GM21526 (cell line): Measurements from ENCODE around the gene CIDEA.
"Not testable (repeated sequence)": the region's sequence is repeated elsewhere in the genome, so short reads cannot be mapped to it uniquely, and the experiment has no call there.

ENCODE experiments used
- ATAC-seq: cut with Tn5 transposase; IDR thresholded peaks from one replicate; pipeline ENCODE4 v1.9.1; 2021; ENCODE audit warnings: moderate library complexity; ENCODE audit not compliant: unreplicated experiment, low FRiP score

CIDEA gene

DNA sequence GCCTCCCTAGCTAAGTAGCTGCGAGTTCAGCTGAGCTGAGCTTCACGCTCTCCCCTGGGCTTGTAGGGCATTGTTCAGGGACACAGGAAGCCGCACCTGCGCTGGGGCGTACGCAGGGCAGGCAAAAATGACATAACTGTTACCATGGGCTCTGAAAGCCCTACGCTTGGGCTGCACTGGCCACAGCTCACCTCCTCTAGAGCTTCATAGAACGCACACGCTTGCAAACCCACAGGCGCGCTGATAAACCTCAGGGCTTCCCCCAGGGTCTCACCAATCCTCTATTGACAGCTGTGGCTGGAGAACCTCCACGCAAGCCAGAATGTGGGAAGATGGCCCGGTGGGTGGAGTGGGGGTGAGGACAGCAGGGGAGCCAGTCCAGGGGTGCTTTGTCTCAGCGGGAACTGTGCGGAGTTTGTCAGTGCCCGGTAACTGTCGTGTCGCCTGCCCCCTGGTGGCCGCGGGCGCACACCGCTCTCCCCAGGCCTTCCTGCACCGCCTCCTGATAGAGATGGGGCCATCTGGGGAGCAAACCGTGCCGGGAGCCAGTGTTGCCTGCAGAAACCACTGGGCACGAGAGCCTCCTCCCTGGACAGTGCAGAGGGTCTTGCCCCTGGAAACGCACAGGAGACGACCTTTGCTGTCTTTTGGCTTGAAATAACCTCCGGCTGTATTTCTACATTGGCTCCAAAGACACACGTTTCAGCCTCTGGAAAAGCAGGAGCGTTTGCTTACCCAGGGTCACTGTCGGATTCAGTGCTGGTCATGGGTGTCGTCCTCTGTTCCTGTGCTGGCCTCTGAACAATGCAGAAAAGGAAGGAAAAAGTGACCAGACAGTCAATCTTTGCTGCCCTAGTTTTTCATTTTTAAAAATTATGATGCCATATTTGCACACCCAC lies 17.0 kb upstream of the CIDEA start:
- ATAC-seq: no peak

DNA sequence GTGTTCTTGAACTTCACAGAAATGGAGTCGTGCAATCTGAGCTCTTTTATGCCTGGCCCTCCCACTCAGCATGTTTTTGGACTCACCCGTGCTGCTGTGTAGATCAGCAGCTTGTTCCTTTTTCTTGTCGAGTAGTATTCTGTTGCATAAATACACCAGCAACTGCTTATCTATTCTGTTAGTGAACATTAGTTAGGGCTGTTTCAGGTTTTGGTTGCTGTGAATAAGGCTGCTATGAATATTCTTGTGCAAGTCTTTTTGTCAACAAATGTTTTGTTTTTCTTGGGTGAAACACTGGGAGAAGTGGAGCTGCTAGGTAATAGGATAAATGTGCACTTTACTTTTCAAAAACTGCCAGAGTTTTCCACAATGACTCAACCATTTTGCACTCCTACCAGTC lies 15.3 kb upstream of the CIDEA start:
- no peak for ATAC-seq

DNA sequence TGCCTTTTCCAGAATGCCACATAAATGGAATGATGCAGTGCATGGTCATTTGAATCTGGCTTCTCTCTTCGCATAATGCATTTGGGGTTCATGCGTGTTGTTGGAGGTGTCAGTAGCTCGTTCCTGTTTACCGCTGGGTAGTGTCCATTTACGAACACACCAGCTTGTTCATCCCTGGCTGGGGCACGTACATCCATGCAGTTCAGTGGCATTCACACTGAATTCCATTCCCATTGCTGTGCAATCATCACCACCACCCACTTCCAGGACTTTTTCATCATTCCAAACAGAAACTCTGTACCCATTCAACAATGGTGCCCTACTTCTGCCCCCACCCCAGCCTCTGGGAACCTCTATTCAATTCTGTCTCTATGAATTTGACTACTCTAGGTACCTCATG lies 14.7 kb upstream of the CIDEA start:
- no peak for ATAC-seq

DNA sequence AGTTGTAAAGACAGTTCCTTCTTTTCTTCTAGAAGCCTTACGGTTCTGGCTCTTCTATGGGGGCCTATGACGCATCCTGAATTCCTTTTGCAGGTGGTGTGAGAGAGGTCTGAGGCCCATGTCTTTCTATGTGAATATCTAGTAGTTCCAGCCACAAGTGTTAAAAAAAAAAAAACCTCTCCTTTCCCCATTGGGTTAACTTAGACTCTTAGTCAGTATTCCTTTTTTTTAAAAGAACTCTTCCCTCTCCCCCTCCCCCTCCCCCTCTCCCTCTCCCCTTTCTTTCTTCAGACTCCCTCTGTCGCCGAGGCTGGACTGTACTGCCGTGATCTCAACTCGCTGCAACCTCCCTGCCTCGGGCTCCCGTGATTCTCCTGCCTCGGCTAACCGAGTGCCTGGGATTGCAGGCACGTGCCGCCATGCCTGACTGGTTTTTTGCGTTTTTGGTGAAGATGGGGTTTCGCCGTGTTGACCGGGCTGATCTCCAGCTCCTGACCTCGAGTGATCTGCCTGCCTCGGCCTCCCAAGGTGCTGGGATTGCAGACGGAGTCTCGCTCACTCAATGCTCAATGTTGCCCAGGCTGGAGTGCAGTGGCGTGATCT lies 11.4 kb upstream of the CIDEA start:
- ATAC-seq: no peak

DNA sequence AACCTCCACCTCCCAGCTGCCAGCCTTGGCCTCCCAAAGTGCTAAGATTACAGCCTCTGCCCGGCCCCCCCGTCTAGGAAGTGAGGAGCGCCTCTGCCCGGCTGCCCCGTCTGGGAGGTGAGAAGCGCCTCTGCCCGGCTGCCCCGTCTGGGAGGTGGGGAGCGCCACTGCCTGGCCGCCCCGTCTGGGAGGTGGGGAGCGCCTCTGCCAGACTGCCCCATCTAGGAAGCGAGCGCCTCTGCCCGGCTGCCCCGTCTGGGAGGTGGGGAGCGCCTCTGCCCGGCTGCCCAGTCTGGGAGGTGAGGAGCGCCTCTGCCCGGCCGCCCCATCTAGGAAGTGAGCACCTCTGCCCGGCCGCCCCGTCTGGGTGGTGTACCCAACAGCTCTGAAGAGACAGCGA lies 10.9 kb upstream of the CIDEA start:
- ATAC-seq: not testable (repeated sequence)

DNA sequence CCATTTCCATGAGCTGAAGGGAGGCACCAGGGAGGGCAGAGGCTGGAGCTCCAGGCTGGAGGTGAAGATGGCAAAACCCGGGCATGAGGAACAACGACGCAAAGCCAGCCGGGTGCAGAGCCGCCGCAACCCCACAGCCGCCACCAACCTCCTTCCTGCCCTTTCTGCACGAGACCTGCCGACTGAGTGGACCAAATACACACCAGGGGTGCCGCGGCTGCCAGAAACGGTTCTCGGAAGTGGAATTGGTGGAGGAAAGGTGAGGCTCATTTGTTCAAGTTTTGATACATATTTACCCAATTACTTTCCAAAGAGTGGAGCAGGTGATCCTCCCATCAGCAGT lies 8.4 kb upstream of the CIDEA start:
- ATAC-seq: no peak

DNA sequence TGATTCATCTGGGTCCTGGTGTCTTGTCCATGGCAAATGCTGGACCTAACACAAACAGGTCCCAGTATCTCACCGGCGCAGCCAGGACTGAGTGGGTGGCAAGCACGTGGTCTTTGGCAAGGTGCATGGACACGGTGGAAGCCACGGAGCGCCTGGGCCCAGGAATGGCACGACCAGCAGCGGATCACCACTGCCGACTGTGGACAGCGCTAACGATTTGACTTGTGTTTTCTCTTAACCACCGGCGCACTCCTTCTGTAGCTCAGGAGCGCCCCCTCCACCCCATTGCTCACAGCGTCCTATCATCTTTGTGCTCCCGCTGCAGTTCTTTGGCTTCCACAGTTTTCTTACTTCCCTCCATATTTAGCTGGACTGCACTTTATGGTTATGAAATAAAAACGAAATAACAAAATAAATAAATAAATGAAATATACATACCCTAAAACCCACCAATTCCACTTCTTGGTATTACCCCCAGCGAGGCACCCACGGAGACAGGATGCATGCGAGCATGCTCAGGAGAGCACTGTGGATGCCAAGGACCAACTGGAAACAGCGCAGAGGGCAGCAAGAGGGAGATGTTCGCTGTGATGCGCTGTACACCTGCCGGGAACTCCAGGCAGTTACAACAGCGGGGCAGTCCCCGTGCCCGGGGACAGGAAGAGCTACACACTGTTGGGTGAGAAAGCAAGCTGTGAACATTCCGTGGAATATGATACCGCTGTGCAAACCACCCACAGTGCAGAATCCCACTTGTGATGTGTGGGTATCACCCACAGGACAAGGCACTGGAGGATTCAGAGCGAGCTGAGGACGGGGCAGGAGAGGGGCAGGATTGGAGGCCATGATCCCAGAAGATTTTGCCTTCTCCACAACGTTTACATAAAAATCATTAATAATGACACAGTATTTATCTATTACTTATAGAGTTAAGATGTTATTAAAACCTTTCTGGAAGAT lies 7.0 kb upstream of the CIDEA start:
- no peak for ATAC-seq

DNA sequence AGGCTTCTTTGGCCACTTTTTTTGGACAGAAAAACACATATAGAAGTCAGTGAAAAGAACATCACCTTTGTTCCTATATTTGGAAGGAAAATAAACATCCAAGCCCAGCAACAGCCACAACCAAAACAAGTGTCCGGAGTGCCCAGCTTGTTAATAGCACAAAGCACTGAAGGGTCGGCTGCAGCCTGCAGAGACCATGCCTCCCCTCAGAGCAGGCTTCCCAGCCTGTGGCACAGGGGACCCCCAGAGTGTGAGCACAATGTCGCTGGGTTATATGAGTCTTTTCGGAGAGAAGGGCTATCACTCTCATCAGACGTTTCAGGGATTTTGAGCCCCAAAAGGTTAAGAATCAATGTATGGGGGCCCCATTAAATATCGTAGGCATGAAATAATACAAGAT lies 6.2 kb upstream of the CIDEA start:
- no peak for ATAC-seq

DNA sequence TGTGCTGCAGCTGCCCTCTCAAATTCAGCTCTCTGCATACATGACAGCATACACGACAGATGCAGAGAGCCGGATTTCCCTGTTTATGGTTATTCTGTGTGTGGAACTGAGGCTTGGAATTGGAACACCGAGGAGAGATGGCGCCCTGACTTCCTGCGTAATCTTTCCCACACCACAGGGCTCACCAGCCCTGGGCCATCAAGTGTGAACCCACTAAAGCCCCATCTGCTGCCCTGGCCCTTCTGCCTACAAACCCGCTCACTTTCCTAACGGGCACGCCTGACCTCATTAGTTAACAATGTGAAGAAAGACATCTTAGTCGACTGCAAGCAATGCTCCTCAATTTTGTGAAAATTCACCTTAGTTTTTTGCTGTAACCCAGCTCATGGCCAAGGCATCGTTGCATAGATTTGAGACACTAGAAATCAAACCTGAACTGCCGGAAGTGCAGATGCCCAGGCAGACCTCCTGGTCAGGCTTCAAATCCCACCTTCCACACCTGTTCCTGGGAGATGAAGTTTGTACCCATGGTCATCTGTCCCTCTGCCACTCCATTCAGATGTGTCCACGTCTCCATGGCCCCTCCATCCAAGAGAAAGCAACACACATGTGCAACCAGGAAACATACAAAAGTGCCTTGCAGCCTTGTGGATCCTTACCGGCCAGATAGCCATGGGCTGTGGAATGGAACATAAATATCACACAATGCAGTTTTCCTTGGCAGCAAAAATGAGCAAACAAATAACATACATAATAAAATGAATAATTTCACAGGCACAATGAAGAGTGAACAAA lies 5.0 kb upstream of the CIDEA start:
- ATAC-seq: no peak

DNA sequence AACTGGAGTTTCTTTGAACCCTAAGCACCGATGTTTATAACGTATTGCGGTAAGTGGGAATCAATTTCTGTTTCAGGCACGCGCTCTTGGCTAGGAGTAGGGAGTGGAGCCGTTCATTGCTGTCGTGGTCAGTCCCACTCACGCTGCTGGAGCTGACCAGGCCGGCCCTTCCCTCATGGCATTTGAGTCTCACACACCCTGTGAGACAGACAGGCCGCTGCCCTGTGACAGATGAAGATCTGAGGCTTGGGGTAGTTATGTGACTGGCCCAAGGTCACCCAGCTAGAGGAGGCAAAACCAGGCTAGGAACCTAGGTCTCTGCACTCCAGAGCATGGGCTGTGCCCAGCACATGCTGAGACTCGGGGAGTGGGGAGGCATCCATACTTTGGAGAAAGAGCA lies 2.9 kb upstream of the CIDEA start:
- no peak for ATAC-seq

DNA sequence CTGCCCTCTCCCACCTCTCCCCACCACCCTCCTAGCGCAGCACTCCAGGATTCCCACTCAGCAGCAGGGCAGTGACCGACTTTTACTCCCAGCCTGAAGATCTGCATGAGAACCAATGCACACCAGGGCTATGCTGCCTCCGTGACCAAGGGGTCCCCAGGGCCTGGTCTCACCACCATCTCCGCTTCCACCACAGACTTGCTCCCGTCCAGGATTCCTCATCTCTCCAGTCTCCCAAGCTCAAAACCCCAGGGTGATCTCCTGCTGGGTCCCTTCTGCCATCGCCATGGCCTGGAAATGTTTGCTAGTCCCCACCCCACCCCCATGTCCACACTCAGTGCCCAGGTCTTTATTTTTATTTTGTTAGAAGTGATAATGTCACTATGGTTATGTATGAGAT lies 2.1 kb upstream of the CIDEA start:
- ATAC-seq: no peak

DNA sequence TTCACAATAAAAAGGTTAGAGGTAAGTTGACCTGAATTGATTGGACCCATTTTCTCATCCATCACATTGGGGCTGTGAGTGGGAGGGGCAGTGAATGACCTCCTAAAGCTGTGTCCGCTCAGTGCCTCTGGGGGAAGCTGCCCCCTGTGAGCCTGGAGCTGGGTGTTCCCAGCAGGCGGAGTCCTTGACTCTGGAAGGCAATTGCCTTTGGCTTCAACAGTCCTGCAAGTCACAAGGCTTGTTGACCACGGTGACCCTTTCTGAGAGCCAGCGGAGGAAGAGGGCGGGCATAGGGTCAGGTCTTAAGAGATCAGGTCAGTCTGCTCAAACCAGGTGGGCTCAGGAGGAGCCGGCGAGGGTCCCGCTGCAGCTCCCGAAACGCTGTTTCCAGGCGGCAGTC lies 1.1 kb upstream of the CIDEA start:
- no peak for ATAC-seq

DNA sequence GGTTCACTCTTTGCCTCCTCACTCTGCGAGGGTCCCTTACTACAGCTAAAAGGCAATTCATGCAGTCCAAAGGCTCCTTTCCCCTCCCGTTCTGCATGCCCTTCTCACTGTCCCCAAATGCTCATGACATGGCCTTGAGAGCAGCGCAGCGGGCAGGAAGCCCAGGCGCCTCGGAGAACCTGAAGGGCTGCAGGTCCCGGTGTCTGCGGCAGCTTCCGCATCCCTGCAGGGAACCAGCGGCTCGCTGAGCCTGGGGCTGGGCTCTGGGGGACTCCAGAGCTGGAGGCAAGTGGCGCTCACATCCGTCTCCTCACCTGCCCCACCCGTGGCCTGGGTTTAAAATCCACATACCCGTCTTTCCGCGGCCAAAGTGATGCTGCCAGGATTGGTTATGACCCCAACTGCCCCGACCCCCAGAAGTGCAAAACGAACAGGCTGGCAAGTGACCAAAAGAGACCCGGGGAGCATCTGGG lies 462 bp upstream of the CIDEA start:
- ATAC-seq: no peak

DNA sequence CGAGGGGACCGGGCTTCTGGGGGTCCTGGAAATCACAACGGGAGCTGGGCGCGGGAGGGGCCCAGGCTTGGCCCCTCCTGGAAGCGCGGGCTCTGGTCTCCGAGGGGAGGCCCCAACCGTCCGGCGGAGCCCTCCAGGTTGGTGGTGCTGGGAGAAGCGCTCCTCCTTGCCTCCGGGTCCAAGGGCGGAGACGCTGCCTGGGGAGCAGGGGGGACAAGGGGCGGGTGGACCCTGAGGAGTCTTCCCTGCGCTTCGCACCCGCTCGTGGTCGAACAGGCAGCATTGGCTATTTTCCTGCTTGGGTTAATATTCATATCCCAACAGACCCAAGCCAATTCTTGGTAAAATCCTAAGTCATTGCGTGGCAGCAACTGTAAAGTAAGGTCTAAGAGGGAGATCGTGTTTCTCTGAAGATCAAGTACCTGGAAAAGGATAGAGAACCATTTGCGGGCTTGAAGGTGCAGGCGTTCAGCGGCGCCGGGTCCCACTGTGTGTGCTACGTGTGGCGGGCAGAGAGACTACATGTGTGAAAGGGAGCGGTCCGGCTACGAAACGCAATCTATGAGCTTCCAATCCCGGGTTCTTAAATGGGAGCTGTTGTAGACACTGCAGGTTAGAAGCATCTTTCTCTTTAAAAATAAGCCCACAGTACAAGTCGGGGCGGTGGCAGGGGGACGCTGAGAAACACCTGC lies 805 bp downstream of the CIDEA start:
- ATAC-seq: no peak

DNA sequence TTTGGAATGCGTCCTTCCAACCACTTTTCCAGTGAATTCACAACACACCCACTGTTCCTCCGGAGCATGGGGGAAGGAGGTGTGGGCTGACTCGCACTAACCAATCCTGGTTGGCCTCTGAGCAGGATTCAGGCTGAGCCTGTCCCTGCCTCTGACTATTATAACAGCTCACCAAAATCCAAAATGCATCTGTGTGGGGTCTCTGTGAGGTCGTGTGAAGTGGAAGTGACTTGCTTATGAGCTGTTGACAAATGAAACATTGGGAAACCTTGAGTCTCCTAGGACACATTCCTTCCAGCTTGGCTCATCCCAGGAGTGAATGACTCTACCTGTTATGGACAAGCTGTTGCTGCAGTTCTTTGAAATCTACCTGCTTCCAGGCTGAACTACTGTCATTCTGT lies 1.5 kb downstream of the CIDEA start:
- ATAC-seq: no peak

DNA sequence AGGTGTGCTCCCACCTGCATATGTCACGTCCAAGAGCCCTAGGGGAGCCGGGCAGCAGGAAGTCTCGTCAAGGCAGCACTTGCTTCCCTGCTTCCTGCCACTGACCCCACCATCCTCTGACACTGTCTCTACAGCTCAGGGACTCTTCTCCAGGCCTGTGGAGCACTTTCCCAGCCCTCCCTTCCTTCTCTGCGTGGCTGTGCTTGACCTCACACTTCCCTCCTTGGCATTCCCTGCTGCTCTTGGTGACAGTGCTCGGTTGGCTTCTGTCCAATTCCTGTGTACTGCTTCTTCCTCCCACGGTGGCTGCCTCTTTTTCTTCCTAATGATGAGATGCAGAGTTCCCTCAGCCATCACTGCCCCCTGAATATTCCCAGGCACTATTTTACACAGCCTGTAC lies 2.8 kb downstream of the CIDEA start:
- no peak for ATAC-seq

DNA sequence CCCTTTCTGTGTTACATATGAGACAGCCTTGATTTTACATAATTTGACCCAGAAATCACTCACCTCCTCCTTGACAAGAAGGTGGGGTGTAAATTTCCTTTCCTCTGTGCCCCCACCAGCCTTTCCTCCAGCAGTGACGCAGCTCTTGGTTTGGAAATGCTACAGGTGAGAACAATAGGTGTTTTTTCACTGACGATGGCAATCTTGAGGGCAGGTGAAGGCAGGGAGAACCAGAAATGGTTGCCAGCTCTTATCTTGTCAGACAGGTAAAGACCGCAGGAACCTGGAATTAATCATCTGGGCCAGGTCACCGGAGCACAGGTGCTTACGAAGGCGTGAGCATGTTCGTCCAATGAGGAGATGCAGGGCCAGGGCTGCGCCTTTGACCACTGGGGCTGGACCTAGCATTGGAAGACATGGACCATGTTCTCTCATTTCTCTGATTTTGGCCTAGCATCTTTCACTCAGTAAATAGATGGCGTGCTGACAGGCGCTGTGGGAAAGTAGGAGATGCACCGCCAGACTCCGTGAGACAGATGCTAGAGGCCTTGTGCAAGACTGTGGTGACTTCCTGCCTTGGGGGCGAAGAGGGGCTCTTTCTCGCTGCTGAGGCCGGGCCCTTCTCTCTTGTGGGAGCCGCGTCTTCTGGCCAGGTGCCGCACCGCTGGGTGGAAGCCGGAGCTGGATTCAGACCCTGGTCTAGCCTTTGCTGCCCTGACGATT lies 4.0 kb downstream of the CIDEA start:
- ATAC-seq: no peak

DNA sequence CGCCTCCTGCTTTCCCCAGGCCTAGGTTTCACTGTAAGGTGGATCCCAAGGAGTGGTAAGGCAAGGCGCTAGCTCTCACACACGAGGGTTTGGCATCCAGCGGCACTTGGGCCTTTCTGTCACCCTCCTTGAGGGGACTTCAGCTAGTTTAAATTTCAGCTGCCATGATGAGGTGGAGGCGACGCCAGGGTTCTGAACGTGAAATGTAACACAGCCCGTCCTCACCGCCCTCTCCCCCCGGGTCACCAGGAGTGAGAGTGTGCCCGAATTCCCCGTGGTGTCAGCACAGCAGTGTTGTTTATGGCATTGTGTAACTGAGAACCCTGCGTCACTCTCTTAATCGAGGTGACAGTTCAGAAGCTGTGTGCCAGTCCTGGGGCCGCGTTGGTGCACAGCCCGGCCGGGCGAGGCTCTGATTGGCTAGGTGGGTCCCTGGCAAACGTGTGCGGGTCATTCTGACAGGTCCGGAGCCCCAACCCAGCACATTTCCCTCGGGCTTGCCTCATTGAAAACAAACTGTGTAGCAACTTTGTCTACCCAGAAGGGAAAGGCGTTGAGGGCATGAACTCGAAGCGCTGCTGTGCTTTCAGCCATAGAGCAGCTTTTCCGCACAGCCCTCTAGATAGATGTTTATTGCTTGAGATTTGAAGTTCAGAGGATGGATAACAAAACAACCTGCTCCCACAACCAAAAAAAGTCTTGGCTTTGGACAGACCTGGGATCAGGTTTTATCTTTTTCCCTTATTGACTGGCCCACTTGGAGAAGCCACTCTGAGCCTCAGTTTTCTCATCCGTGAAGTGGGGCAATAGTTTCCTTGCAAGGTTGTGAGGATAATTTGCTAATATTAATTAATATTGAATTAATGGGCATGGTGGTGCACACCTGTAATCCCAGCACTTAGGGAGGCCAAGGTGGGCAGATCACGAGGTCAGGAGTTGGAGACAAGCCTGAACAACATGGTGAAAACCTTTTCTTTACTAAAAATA lies 4.9 kb downstream of the CIDEA start:
- no peak for ATAC-seq
